GM12872 (cell line): ENCODE measurements around the gene GRM1.

Experiments used
- CTCF ChIP-seq: IDR thresholded peaks from 3 replicates; pipeline ENCODE4 v1.5.1; 2011; ENCODE audit warnings: low read depth, mild to moderate bottlenecking, low read length, moderate library complexity; ENCODE audit not compliant: insufficient read depth

GRM1 gene

GRCh38 chr6:146267946-146268345 lies 239.1 kb downstream of the GRM1 start:
- no peak for TF ChIP-seq CTCF

GRCh38 chr6:146269482-146269881 lies 240.6 kb downstream of the GRM1 start:
- no peak for TF ChIP-seq CTCF

- TF ChIP-seq CTCF = no peak
These were observed 244.6 kb downstream of the GRM1 start for GRCh38 chr6:146273490-146273889.

- TF ChIP-seq CTCF = no peak
These were observed 248.3 kb downstream of the GRM1 start for GRCh38 chr6:146277142-146277541.

GRCh38 chr6:146281651-146282362 lies 252.9 kb downstream of the GRM1 start:
- no peak for TF ChIP-seq CTCF

- no peak for TF ChIP-seq CTCF
These were observed 254.0 kb downstream of the GRM1 start for GRCh38 chr6:146282837-146283236.

GRCh38 chr6:146284311-146284710 lies 255.4 kb downstream of the GRM1 start:
- no peak for TF ChIP-seq CTCF

- TF ChIP-seq CTCF = no peak
These were observed 258.1 kb downstream of the GRM1 start for GRCh38 chr6:146286961-146287360.
